T-helper 1 cell treated with Interleukin-12 subunit alpha and Interleukin-12 subunit beta and Interleukin-4 antibody, amounts not matched to agents 30 ng/mL and 1 ng/mL, for 36 hours (primary cell): ENCODE measurements around the gene GNAZ. TPM values are rescaled to one million over a fixed set of nuclear protein-coding genes. Genes with fewer than 3 reads are reported as not detected.
"Not testable (repeated sequence)": the region's sequence is repeated elsewhere in the genome, so short reads cannot be mapped to it uniquely, and the experiment has no call there.

ENCODE experiments used
- intact Hi-C: fragments of 100-400 bp; cut with micrococcal nuclease; formaldehyde crosslinking; loops from one replicate; pipeline ENCODE4 v1.15.1; 2024
- total RNA-seq: library from RNA; stranded (reverse); gene quantifications from 2 replicates; pipeline ENCODE4 v1.2.3, GENCODE V29; 2022

GNAZ gene
- total RNA-seq, 1 donor from 2014 or later = 0.22 TPM

- intact Hi-C loops = no loop called here
Measured at GRCh38 chr22:23044570-23044969, 25.7 kb upstream of the GNAZ start.

- intact Hi-C loops = no loop called here
Measured at GRCh38 chr22:23045461-23045860, 24.9 kb upstream of the GNAZ start.

GRCh38 chr22:23047265-23047664, 23.1 kb upstream of the GNAZ start:
- intact Hi-C loops = no loop called here

GRCh38 chr22:23047742-23048141, 22.6 kb upstream of the GNAZ start:
- intact Hi-C loops = no loop called here

- intact Hi-C loops = not testable (repeated sequence)
Measured at GRCh38 chr22:23050546-23050945, 19.8 kb upstream of the GNAZ start.

GRCh38 chr22:23053051-23053707, 17.1 kb upstream of the GNAZ start:
- intact Hi-C loops = no loop called here

GRCh38 chr22:23053912-23054530, 16.3 kb upstream of the GNAZ start:
- intact Hi-C loops = no loop called here

GRCh38 chr22:23054531-23055257, 15.6 kb upstream of the GNAZ start:
- intact Hi-C loops = no loop called here

GRCh38 chr22:23055449-23056179, 14.7 kb upstream of the GNAZ start:
- intact Hi-C loops = no loop called here

GRCh38 chr22:23057331-23057730, 13.0 kb upstream of the GNAZ start:
- intact Hi-C loops = no loop called here

GRCh38 chr22:23058063-23058462, 12.3 kb upstream of the GNAZ start:
- intact Hi-C loops = no loop called here

- intact Hi-C loops = no loop called here
Measured at GRCh38 chr22:23058481-23059283, 11.6 kb upstream of the GNAZ start.

- intact Hi-C loops = no loop called here
Measured at GRCh38 chr22:23059284-23059948, 10.9 kb upstream of the GNAZ start.

GRCh38 chr22:23060612-23061400, 9.5 kb upstream of the GNAZ start:
- intact Hi-C loops = no loop called here

- intact Hi-C loops = no loop called here
Measured at GRCh38 chr22:23061471-23062280, 8.6 kb upstream of the GNAZ start.

GRCh38 chr22:23062616-23063538, 7.4 kb upstream of the GNAZ start:
- intact Hi-C loops = no loop called here

GRCh38 chr22:23063539-23064380, 6.6 kb upstream of the GNAZ start:
- intact Hi-C loops = no loop called here
